Panc1 (cell line): ENCODE measurements around the gene GUSB. TPM values are rescaled to one million over a fixed set of nuclear protein-coding genes. Genes with fewer than 3 reads are reported as not detected.
"Not testable (repeated sequence)": the region's sequence is repeated elsewhere in the genome, so short reads cannot be mapped to it uniquely, and the experiment has no call there.

ENCODE experiments used
- ATAC-seq: fragments of 200-7000 bp; cut with Tn5 transposase; 2 replicates; pipeline ENCODE4 v1.9.1; 2020; ENCODE audit warnings: mild to moderate bottlenecking, moderate library complexity
- BruUV-seq: library from RNA; stranded (reverse); fragments of 400-500 nt; replicated peaks from 2 replicates; lab custom pipeline; 2021; lab: Mats Ljungman, UMichigan
- CTCF ChIA-PET: fragments of 300-600 bp; sonication (Branson Sonifier 250); formaldehyde crosslinking; loops from one replicate; lab custom pipeline; 2022; ENCODE audit warnings: antibody characterized with exemption; lab: Charles Lee
- POLR2A ChIA-PET: fragments of 300-600 bp; sonication (Branson Sonifier 250); formaldehyde crosslinking; loops from one replicate; lab custom pipeline; 2022; ENCODE audit warnings: antibody characterized with exemption; lab: Charles Lee
- DNase-seq: peaks from one replicate; pipeline ENCODE4 v3.0.0-alpha.2; 2010; ENCODE audit warnings: low read depth, low spot score
- H3K27ac ChIP-seq: 2 replicates; pipeline ENCODE4 v1.5.1; 2011; ENCODE audit warnings: mild to moderate bottlenecking, low read length, inconsistent platforms
- H3K27me3 ChIP-seq: fragments of 200-500 bp; sonication (Bioruptor generic); 2 replicates; pipeline ENCODE4 v1.6.0; 2014; ENCODE audit warnings: low read length, inconsistent platforms; ENCODE audit not compliant: control insufficient read depth, insufficient read depth
- H3K36me3 ChIP-seq: fragments of 200-500 bp; sonication (Bioruptor generic); 2 replicates; pipeline ENCODE4 v1.5.1; 2014; ENCODE audit warnings: inconsistent platforms, mild to moderate bottlenecking, low read length, moderate library complexity; ENCODE audit not compliant: control insufficient read depth, insufficient read depth
- H3K4me1 ChIP-seq: 2 replicates; pipeline ENCODE4 v1.5.1; 2011; ENCODE audit warnings: inconsistent platforms, mild to moderate bottlenecking, low read length, moderate library complexity; ENCODE audit not compliant: control insufficient read depth, insufficient read depth
- H3K4me3 ChIP-seq, 2 experiments: 2 replicates each; pipeline ENCODE4 v1.5.1; 2011 to 2012; ENCODE audit warnings: low read depth in 2 of 2, low read length in 2 of 2, mild to moderate bottlenecking in 2 of 2, inconsistent platforms in 1 of 2, moderate library complexity in 1 of 2
- H3K9me3 ChIP-seq: fragments of 200-500 bp; sonication (Bioruptor generic); 2 replicates; pipeline ENCODE4 v1.5.1; 2014; ENCODE audit warnings: low read depth, mild to moderate bottlenecking, inconsistent platforms, low read length, moderate library complexity; ENCODE audit not compliant: control insufficient read depth, insufficient read depth
- POLR2AphosphoS5 ChIP-seq: IDR thresholded peaks from 2 replicates; pipeline ENCODE4 v1.6.1; 2012; ENCODE audit warnings: mild to moderate bottlenecking, low read depth, low read length, moderate library complexity
- SIN3A ChIP-seq: IDR thresholded peaks from 2 replicates; pipeline ENCODE4 v1.6.1; 2012; ENCODE audit warnings: low read depth, mild to moderate bottlenecking, low read length, moderate library complexity, borderline replicate concordance; ENCODE audit not compliant: insufficient read depth
- TCF7L2 ChIP-seq: IDR thresholded peaks from 2 replicates; pipeline ENCODE4 v1.6.1; 2011; ENCODE audit warnings: mild to moderate bottlenecking, low read depth, low read length, inconsistent platforms
- in situ Hi-C: cut with HindIII; loops from 2 replicates; pipeline ENCODE4 v1.10.0; 2016; ENCODE audit warnings: low sequenced_read_pairs, low pct_unique_long_range_greater_than_20kb
- intact Hi-C: fragments of 100-400 bp; cut with micrococcal nuclease; formaldehyde crosslinking; loops from one replicate; pipeline ENCODE4 v1.10.0; 2022; ENCODE audit not compliant: unreplicated experiment
- total RNA-seq: library from RNA; stranded (reverse); gene quantifications from one replicate; pipeline ENCODE4 v1.2.1, GENCODE V29; 2021; ENCODE audit not compliant: unreplicated experiment
- TF ChIP-seq, protein P1 (sequence below): fragments of 450-650 bp; IDR thresholded peaks from 2 replicates; pipeline ENCODE4 v1.5.1; 2017; ENCODE audit warnings: mild to moderate bottlenecking
- TF ChIP-seq, protein P2 (sequence below), 2 experiments: IDR thresholded peaks; 2 replicates each; pipeline ENCODE4 v1.6.1; 2011 to 2012; ENCODE audit warnings: low read depth in 2 of 2, control low read depth in 1 of 2, low read length in 1 of 2, mild to moderate bottlenecking in 1 of 2, moderate library complexity in 1 of 2; ENCODE audit not compliant: insufficient read depth in 1 of 2

Gene GUSB
- total RNA-seq, 1 experiment from 2014 or later: 47.4 TPM

DNA sequence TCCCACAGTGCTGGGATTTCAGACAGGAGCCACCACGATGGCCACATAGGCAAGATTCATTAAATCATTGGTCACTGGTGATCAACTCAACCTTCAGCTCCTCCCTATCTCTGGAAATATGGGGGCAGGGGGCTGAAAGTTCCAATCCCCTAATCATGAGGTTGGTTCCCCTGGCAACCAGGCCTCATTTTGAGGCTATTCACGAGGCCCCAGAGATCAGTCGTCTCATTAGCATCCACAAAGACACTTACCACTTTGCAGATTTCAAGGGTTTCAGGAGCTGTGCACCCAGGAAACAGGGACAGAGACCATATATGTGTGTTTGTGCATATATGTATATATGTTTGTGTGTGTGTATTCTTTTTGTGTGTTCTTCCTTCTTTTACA lies 7.7 kb upstream of the GUSB start:
- ChIA-PET CTCF (no interaction called here), POLR2A (interaction anchor here (0.7 kb wide), 1 partner anchor 355 kb away, joined by 5 read pairs; no protein-coding TSS in a partner anchor)
- intact Hi-C loops: no loop called here
- Histone ChIP-seq H3K4me1 (no peaks in the 10 kb centered on the region), H3K4me3 (no peak overlapping the region), H3K9me3 (no peaks in the 10 kb centered on the region), H3K36me3 (no peaks in the 10 kb centered on the region), H3K27me3 (no peaks in the 10 kb centered on the region), H3K27ac (no peak overlapping the region)
- no TSS peak for BruUV-seq
- TF ChIP-seq, protein P1, sequence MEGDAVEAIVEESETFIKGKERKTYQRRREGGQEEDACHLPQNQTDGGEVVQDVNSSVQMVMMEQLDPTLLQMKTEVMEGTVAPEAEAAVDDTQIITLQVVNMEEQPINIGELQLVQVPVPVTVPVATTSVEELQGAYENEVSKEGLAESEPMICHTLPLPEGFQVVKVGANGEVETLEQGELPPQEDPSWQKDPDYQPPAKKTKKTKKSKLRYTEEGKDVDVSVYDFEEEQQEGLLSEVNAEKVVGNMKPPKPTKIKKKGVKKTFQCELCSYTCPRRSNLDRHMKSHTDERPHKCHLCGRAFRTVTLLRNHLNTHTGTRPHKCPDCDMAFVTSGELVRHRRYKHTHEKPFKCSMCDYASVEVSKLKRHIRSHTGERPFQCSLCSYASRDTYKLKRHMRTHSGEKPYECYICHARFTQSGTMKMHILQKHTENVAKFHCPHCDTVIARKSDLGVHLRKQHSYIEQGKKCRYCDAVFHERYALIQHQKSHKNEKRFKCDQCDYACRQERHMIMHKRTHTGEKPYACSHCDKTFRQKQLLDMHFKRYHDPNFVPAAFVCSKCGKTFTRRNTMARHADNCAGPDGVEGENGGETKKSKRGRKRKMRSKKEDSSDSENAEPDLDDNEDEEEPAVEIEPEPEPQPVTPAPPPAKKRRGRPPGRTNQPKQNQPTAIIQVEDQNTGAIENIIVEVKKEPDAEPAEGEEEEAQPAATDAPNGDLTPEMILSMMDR: no peak
- TF ChIP-seq, protein P2, sequence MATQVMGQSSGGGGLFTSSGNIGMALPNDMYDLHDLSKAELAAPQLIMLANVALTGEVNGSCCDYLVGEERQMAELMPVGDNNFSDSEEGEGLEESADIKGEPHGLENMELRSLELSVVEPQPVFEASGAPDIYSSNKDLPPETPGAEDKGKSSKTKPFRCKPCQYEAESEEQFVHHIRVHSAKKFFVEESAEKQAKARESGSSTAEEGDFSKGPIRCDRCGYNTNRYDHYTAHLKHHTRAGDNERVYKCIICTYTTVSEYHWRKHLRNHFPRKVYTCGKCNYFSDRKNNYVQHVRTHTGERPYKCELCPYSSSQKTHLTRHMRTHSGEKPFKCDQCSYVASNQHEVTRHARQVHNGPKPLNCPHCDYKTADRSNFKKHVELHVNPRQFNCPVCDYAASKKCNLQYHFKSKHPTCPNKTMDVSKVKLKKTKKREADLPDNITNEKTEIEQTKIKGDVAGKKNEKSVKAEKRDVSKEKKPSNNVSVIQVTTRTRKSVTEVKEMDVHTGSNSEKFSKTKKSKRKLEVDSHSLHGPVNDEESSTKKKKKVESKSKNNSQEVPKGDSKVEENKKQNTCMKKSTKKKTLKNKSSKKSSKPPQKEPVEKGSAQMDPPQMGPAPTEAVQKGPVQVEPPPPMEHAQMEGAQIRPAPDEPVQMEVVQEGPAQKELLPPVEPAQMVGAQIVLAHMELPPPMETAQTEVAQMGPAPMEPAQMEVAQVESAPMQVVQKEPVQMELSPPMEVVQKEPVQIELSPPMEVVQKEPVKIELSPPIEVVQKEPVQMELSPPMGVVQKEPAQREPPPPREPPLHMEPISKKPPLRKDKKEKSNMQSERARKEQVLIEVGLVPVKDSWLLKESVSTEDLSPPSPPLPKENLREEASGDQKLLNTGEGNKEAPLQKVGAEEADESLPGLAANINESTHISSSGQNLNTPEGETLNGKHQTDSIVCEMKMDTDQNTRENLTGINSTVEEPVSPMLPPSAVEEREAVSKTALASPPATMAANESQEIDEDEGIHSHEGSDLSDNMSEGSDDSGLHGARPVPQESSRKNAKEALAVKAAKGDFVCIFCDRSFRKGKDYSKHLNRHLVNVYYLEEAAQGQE (IDR thresholded peaks at IDR 0.05; ENCODE audit: insufficient read depth in 1 of 2, low read depth in 2 of 2, low read length in 1 of 2): no peak
- no peak for TF ChIP-seq SIN3A
- no peak for TF ChIP-seq TCF7L2
- TF ChIP-seq POLR2AphosphoS5: no peak
- ATAC-seq (no peak), DNase-seq (no peak)
- in situ Hi-C loops: no loop called here

DNA sequence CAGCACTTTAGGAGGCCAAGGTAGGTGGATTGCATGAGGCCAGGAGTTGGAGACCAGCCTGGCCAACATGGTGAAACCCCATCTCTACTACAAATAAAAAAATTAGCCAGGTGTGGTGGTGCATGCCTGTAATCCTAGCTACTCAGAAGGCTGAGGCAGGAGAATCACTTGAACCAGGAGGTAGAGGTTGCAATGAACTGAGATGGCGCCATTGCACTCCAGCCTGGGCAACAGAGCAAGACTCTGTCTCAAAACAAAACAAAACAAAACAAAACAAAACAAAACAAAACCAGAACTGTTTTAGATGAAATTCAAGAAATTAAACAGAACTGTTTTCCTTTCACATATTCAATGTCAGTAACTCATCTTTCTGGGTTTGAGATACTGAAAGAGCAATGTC lies 6.5 kb upstream of the GUSB start:
- H3K4me3 ChIP-seq, H3K27me3 ChIP-seq, POLR2A ChIA-PET, H3K27ac ChIP-seq, in situ Hi-C loops, H3K9me3 ChIP-seq, BruUV-seq, intact Hi-C loops, DNase-seq, H3K4me1 ChIP-seq, H3K36me3 ChIP-seq, ATAC-seq: not testable (repeated sequence)
- CTCF ChIA-PET: interaction anchor here (0.7 kb wide), 1 partner anchor 105 kb away, joined by 8 read pairs; no protein-coding TSS in a partner anchor

DNA sequence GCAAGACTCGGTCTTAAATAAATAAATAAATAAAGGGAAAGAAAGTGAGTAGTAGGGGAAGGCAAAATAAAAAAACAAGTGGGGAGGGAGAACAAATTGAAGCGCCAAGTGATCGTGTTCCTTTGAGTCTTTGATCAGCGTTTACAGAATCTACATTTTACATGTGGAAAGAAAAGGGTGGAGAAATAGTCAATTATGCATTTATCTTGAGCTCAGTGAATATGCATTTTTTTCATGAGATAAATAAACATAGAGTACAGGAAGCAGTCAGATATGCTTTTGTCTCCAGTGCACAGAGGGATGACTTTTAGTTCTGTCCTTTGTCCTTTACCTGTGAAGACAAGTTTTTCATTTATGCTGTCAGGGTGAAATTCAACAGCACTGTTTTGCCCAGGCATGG lies 6.1 kb upstream of the GUSB start:
- intact Hi-C loops: no loop called here
- ATAC-seq: no peak
- no peak for TF ChIP-seq POLR2AphosphoS5
- TF ChIP-seq, protein P2 (IDR thresholded peaks at IDR 0.05; ENCODE audit: insufficient read depth in 1 of 2, low read depth in 2 of 2, low read length in 1 of 2): no peak
- TF ChIP-seq, protein P1: no peak
- no peak for TF ChIP-seq TCF7L2
- TF ChIP-seq SIN3A: no peak
- CTCF ChIA-PET: interaction anchor here (0.7 kb wide), 1 partner anchor 106 kb away, joined by 8 read pairs; no protein-coding TSS in a partner anchor
- DNase-seq: no peak
- Histone ChIP-seq H3K4me3 (no peak overlapping the region), H3K27me3 (no peaks in the 10 kb centered on the region), H3K27ac (no peak overlapping the region), H3K9me3 (no peaks in the 10 kb centered on the region), H3K36me3 (no peaks in the 10 kb centered on the region), H3K4me1 (no peaks in the 10 kb centered on the region)
- POLR2A ChIA-PET: no interaction called here
- in situ Hi-C loops: no loop called here
- no TSS peak for BruUV-seq
